Stimulated activated CD8-positive, alpha-beta memory T cell treated with anti-CD3 and anti-CD28 coated beads, Interleukin-12 subunit alpha, Interleukin-12 subunit beta, amount 100 ng/mL, for 24 hours (primary cell): ENCODE measurements around the gene KATNB1.
"Not testable (repeated sequence)": the region's sequence is repeated elsewhere in the genome, so short reads cannot be mapped to it uniquely, and the experiment has no call there.

Experiments used
- DNase-seq: peaks from one replicate; pipeline ENCODE4 v3.0.0-alpha.2; 2020; ENCODE audit errors: extremely low read depth

Gene KATNB1

GRCh38 chr16:57701759-57702371, 33.7 kb upstream of the KATNB1 start:
- DNase-seq = no peak

GRCh38 chr16:57703416-57704010, 32.1 kb upstream of the KATNB1 start:
- DNase-seq = no peak

- DNase-seq = no peak
Observed at GRCh38 chr16:57704011-57704904, 31.3 kb upstream of the KATNB1 start.

- DNase-seq = no peak
Observed at GRCh38 chr16:57704905-57705852, 30.4 kb upstream of the KATNB1 start.

DNA sequence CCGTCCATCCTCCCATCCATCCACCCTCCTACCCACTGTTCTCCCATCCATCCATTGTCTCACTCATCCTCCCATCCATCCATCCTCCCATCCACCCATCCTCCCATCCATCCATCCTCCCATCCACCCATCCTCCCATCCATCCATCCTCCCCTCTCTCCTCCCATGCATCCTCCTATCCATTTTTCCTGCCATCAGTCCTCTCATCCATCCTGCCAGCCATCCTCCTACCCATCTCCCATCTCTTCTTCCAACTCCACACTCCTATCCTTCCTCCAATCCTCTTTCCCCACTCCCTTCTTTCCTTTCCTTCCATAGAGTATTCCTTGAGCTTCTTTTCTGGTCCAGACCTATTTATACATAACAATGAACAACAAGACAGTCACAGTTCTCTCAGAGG, 28.9 kb upstream of the KATNB1 start:
- no peak for DNase-seq

- no peak for DNase-seq
Observed at GRCh38 chr16:57707331-57707730, 28.2 kb upstream of the KATNB1 start.

DNA sequence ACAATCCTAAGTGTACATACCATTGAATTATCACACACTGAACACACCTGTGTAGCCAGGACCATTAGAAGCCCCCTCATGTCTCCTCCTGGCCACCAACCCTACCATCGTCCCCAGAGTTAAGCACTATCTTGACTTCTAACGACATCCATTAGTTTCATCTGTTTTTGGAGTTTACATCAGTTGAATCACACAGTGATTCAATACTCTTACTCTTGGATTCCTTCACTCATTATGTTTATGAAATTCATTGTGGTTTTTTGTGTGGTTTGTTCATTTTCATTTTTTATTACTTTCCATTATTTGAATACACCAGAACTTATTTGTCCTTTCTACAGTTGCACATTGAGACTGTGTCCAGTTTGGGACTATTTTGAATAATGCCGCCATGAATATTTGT, 27.4 kb upstream of the KATNB1 start:
- DNase-seq = no peak

DNA sequence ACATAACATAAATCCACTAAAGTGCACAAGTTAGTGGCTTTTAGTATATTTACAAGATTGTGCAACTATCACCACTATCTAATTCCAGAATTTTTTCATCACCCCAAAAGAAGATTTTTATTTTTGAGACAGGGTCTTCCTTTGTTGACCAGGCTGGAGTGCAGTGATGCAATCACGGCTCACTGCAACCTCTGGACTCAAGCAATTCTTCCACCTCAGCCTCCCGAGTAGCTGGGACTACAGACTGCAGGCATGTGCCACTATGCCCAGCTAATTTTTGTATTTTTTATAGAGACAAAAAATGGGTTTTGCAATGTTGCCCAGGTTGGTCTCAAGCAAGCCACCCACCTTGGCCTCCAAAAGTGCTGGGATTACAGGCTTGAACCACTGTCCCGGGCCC, 25.9 kb upstream of the KATNB1 start:
- no peak for DNase-seq

DNA sequence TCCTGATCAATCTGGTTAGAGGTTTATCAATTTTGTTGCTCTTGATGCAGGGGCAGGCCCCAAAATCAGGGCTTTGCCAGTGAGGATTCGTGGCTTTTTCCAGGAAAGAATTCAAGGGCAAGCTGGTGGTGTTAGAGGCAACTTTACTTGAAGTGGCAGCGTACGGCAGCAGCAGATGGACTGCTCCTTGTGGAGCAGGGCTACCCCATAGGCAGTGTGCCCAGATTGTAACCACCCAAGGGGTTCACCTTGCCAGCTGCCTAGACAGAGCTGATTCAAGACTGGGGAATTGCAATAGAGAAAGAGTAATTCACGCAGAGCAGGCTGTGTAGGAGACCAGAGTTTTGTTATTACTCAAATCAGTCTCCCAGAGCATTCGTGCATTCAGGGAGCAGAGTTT, 24.2 kb upstream of the KATNB1 start:
- DNase-seq = no peak

- no peak for DNase-seq
Observed at GRCh38 chr16:57711993-57712392, 23.6 kb upstream of the KATNB1 start.

DNA sequence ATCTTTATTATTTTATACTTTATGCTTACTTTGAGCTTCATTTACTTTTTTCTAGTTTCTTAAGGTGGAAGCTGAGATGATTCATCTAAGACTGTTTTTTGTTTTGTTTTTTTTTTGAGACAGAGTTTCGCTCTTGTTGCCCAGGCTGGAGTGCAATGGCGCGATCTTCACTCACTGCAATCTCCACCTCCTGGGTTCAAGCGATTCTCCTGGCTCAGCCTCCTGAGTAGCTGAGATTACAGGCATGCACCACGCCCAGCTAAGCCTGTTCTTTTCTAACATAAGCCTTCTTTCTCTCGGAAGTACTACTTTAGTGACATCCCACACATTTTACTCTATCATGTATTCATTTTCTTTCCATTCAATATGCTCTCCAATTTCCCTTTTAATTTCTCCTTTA, 23.0 kb upstream of the KATNB1 start:
- DNase-seq = not testable (repeated sequence)

GRCh38 chr16:57713596-57713995, 22.0 kb upstream of the KATNB1 start:
- no peak for DNase-seq

- no peak for DNase-seq
Observed at GRCh38 chr16:57714047-57714446, 21.5 kb upstream of the KATNB1 start.

- DNase-seq = no peak
Observed at GRCh38 chr16:57720142-57720575, 15.4 kb upstream of the KATNB1 start.

DNA sequence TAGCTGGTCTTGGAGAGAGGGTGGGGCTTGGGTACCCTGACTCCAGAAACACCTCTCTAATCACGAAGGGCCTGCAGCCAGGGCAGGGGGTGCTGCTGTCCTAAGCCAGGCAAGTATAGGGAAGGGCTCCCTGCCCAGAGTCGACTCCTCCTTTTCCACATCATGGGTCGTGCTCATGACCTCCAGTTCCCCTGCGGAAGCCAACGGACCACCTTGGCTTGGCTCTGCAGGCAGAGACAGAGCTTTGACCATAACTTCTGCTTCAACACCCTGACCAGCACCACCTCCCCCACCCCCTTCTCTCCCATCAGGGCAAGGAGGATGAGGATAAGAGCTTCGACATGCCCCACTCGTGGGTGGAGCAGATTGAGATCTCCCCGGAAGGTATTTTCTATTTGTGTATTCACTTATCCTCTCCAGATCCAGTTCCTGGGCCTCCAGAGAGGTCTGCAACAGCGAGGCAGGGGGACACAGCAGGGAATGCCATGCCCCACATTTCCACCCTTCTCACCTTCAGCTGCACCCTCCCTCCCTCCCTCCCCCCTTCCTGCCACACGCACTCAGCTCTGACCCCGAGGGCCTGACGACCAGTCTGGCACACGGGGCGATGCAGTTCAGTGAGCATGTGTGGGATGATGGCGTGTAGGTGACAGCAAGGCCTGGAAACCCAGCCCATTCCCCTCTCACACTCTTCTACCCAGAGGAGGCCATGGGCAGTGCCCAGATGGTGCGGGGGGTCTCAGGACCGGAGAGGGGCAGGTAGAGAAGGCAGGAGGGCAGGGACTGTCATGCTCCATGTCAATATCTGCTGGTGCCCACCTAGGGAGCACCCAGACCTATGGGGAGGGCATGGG, 14.0 kb upstream of the KATNB1 start:
- no peak for DNase-seq

- no peak for DNase-seq
Observed at GRCh38 chr16:57722210-57722499, 13.4 kb upstream of the KATNB1 start.

DNA sequence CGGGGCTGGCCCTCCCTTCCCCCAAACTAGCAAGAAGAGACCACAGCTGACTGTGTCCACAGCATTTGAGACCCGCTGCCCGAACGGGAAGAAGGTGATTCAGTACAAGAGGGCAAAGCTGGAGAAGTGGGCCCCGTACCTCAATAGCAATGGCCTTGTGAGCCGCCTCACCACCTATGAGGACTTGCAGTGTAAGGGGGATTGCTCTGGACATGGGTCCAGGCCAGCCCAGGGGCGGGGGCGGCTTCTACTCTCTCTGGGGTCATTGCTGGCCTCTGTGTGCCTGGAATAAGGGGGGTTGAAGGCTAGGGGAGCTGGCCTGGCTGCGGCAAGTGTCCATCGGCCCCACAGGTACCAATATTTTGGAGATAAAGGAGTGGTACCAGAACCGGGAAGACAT, 12.9 kb upstream of the KATNB1 start:
- DNase-seq = no peak

GRCh38 chr16:57723170-57723569, 12.4 kb upstream of the KATNB1 start:
- no peak for DNase-seq

DNA sequence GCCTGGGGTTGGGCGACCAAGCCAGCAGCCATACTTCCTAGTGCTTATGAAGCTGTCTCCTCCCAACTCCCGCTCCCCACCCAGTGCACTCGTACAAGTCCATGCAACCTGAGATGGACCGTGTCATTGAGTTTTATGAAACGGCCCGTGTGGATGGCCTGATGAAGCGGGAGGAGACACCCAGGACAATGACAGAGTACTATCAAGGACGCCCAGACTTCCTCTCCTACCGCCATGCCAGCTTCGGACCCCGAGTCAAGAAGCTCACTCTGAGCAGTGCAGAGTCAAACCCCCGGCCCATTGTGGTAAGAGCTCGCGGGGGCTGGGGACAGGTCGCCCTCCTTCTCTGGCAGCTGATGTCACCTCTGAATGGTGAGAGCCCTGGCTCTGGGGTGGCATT, 11.0 kb upstream of the KATNB1 start:
- DNase-seq = no peak

DNA sequence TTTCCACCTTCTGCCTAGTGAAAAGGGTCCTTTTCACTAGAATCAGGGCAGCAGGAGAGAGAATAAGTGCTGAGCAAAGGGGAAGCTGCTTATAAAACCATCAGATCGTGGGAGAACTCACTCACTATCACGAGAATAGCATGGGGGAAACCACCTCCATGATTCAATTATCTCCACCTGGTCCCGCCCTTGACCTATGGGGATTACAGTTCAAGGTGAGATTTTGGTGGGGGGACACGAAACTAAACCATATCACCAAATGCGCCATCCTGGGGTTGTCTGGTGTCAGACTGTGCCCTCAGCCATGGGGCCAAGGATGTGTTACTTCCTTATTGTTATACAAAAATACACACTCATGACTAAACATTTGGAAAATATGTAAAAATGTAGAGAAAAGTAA, 10.4 kb upstream of the KATNB1 start:
- DNase-seq = no peak

- DNase-seq = no peak
Observed at GRCh38 chr16:57725554-57725953, 10.0 kb upstream of the KATNB1 start.
